HepG2 (cell line): ENCODE data around the gene MT1F. TPM values are rescaled to one million over a fixed set of nuclear protein-coding genes. Genes with fewer than 3 reads are reported as not detected.

Experiments used
- ATAC-seq: fragments of 200-7000 bp; cut with Tn5 transposase; 3 replicates; pipeline ENCODE4 v1.9.1; 2020; ENCODE audit warnings: mild to moderate bottlenecking, moderate library complexity
- BruUV-seq: library from RNA; stranded (reverse); fragments of 400-500 nt; replicated peaks from 2 replicates; lab custom pipeline; 2021; lab: Mats Ljungman, UMichigan
- CTCF ChIA-PET: fragments of 300-600 bp; formaldehyde crosslinking; extraction: SDS; loops from one replicate; lab custom pipeline; 2021; ENCODE audit warnings: low total read pairs, inconsistent platforms, low intra/inter-chr PET ratio; lab: Yijun Ruan, JAX
- POLR2A ChIA-PET: fragments of 350-600 bp; sonication (Branson Sonifier 250); formaldehyde crosslinking; loops from one replicate; lab custom pipeline; 2020; ENCODE audit warnings: antibody characterized with exemption, inconsistent platforms; lab: Yijun Ruan, JAX
- DNase-seq: peaks from one replicate; pipeline ENCODE4 v3.0.0-alpha.2; 2015; ENCODE audit warnings: low spot score
- FAIRE-seq: peaks from 3 replicates; lab custom pipeline; 2011; peaks lifted over from hg19 to GRCh38; lab: Jason Lieb, UNC
- H2AFZ ChIP-seq: one replicate; pipeline ENCODE4 v1.6.1; 2011; ENCODE audit warnings: low read length, inconsistent platforms
- H3K27ac ChIP-seq: fragments of 300-600 bp; 3 replicates; pipeline ENCODE4 v1.8.0; 2011; ENCODE audit warnings: mixed run types, mild to moderate bottlenecking, mixed read lengths, low read length, inconsistent platforms; ENCODE audit not compliant: insufficient read depth; ENCODE audit errors: extremely low read length
- H3K27me3 ChIP-seq, 2 experiments: fragments of 200-600 bp in 1 of 2; 2 replicates in 1 of 2; 3 replicates in 1 of 2; pipeline versions ENCODE4 v1.6.0 to v1.8.0; 2011; ENCODE audit warnings: low read length in 2 of 2, mild to moderate bottlenecking in 2 of 2, moderate library complexity in 2 of 2, inconsistent platforms in 1 of 2; ENCODE audit not compliant: insufficient read depth in 2 of 2, control insufficient read depth in 1 of 2
- H3K36me3 ChIP-seq, 2 experiments: fragments of 200-600 bp in 1 of 2; replicated peaks in 1 of 2; 2 replicates in 1 of 2; 3 replicates in 1 of 2; pipeline versions ENCODE4 v1.5.1 to v1.8.0; 2011; ENCODE audit warnings: low read length in 2 of 2, inconsistent platforms in 1 of 2; ENCODE audit not compliant: insufficient read depth in 2 of 2, control insufficient read depth in 1 of 2
- H3K4me1 ChIP-seq: 2 replicates; pipeline ENCODE4 v1.5.1; 2012; ENCODE audit warnings: low read length, inconsistent platforms; ENCODE audit not compliant: insufficient read depth
- H3K4me2 ChIP-seq: 2 replicates; pipeline ENCODE4 v1.6.0; 2011; ENCODE audit warnings: low read depth, low read length, inconsistent platforms
- H3K4me3 ChIP-seq, 3 experiments: fragments of 200-600 bp in 1 of 3; sonication (generic), shearing (Covaris generic) in 1 of 3; replicated peaks in 1 of 3; 2 replicates each; pipeline ENCODE4 v1.5.1; 2011 to 2016; ENCODE audit warnings: low read length in 3 of 3, inconsistent platforms in 2 of 3, low read depth in 2 of 3, mild to moderate bottlenecking in 2 of 3, control low read depth in 1 of 3, mixed read lengths in 1 of 3; ENCODE audit not compliant: insufficient read depth in 1 of 3
- H3K79me2 ChIP-seq: one replicate; pipeline ENCODE4 v1.6.1; 2011; ENCODE audit warnings: low read length, inconsistent platforms; ENCODE audit not compliant: insufficient read depth
- H3K9ac ChIP-seq: 2 replicates; pipeline ENCODE4 v1.6.0; 2011; ENCODE audit warnings: mild to moderate bottlenecking, low read depth, low read length, inconsistent platforms; ENCODE audit not compliant: insufficient read depth
- H3K9me3 ChIP-seq: 2 replicates; pipeline ENCODE4 v1.5.1; 2012; ENCODE audit warnings: mild to moderate bottlenecking, low read length
- H4K20me1 ChIP-seq: 2 replicates; pipeline ENCODE4 v1.6.0; 2011; ENCODE audit warnings: inconsistent platforms, mild to moderate bottlenecking, low read length, moderate library complexity; ENCODE audit not compliant: insufficient read depth
- ATF3 ChIP-seq: sonication (generic); formaldehyde crosslinking; IDR thresholded peaks from 2 replicates; pipeline ENCODE4 v1.4.0; 2020; ENCODE audit warnings: missing genetic modification reagents
- CREM ChIP-seq, 2 experiments: sonication (generic) in 1 of 2; formaldehyde crosslinking in 1 of 2; IDR thresholded peaks; 2 replicates each; pipeline versions ENCODE4 v1.4.0 to v1.6.1; 2016 to 2020; ENCODE audit warnings: antibody characterized with exemption in 1 of 2, mild to moderate bottlenecking in 1 of 2, missing genetic modification reagents in 1 of 2
- ETV6 ChIP-seq: sonication (generic); formaldehyde crosslinking; conservative IDR thresholded peaks from 2 replicates; pipeline ENCODE4 v1.4.0; 2020; ENCODE audit warnings: missing genetic modification reagents
- GATA4 ChIP-seq: sonication (generic); IDR thresholded peaks from 2 replicates; pipeline ENCODE4 v1.6.1; 2016; ENCODE audit warnings: antibody characterized with exemption, low read depth, borderline replicate concordance
- HBP1 ChIP-seq: IDR thresholded peaks from 2 replicates; pipeline ENCODE4 v1.6.1; 2016; ENCODE audit warnings: low read depth, control low read depth
- MYC ChIP-seq: sonication (generic); formaldehyde crosslinking; IDR thresholded peaks from 2 replicates; pipeline ENCODE4 v1.9.0; 2021; ENCODE audit warnings: missing genetic modification reagents, borderline replicate concordance
- PRDM15 ChIP-seq: sonication (generic); formaldehyde crosslinking; IDR thresholded peaks from 2 replicates; pipeline ENCODE4 v1.4.0; 2020; ENCODE audit warnings: missing genetic modification reagents
- ZNF180 ChIP-seq: sonication (generic); formaldehyde crosslinking; IDR thresholded peaks from 2 replicates; pipeline ENCODE4 v1.4.0; 2020; ENCODE audit warnings: low read depth, missing genetic modification reagents, borderline replicate concordance
- ZNF318 ChIP-seq: sonication (generic); formaldehyde crosslinking; IDR thresholded peaks from 2 replicates; pipeline ENCODE4 v1.4.0; 2020; ENCODE audit warnings: mild to moderate bottlenecking, missing genetic modification reagents
- ZNF562 ChIP-seq: sonication (generic); formaldehyde crosslinking; IDR thresholded peaks from 2 replicates; pipeline ENCODE4 v1.8.0; 2022; ENCODE audit warnings: missing genetic modification reagents, borderline replicate concordance
- WGBS: methylation state at CpG from one replicate; pipeline ENCODE4 v1.1.6; 2017; ENCODE audit warnings: low lambda C conversion rate; 5-methylcytosine and 5-hydroxymethylcytosine counted together
- in situ Hi-C: cut with HindIII; loops from 2 replicates; pipeline ENCODE4 v1.10.0; 2017; ENCODE audit warnings: low pct_unique_long_range_greater_than_20kb; ENCODE audit not compliant: extremely low pct_ligation_motif_present
- intact Hi-C: fragments of 100-400 bp; cut with micrococcal nuclease; formaldehyde crosslinking; loops from one replicate; pipeline ENCODE4 v1.10.0; 2022; ENCODE audit not compliant: unreplicated experiment
- polyA plus RNA-seq, 8 experiments: library from polyadenylated mRNA; depleted of rRNA in 3 of 8; stranded (reverse) in 7 of 8; unstranded in 1 of 8; fragments of >200 nt; fragmentation: Illumina TruSeq in 4 of 8; extraction: Trizol in 4 of 8; gene quantifications; 2 replicates each; pipeline versions ENCODE4 v1.2.1 to v1.2.3, GENCODE V29; 2011 to 2016; ENCODE audit warnings: low read depth in 4 of 8, missing spikeins in 1 of 8, mixed read lengths in 1 of 8; ENCODE audit not compliant: insufficient read depth in 1 of 8
- total RNA-seq, 5 experiments: library from RNA; depleted of rRNA; stranded (reverse); fragments of >200 nt; fragmentation: Illumina TruSeq; extraction: Trizol; gene quantifications; 2 replicates each; pipeline ENCODE4 v1.2.3, GENCODE V29; 2016; ENCODE audit warnings: low read depth in 1 of 5

The MT1F gene
- total and polyA plus RNA-seq, 2 of the 13 experiments (the other 11 are each of a cell fraction or from before 2014, with no cell fraction given): 1.9 to 169 TPM

GRCh38 chr16:56675685-56676210, 18.0 kb downstream of the MT1F start:
- peaks cover 0 to 30% of the 10 kb centered on the region in 2 experiments; a peak in 3 of 5 replicates for H3K27me3 ChIP-seq
- CTCF ChIA-PET: interaction anchor here (3.8 kb wide), 1 partner anchor 26 kb away, joined by 36 read pairs; no protein-coding TSS in a partner anchor
- 74% methylated on average over 27 of the region's 32 CpGs for WGBS
- no peak for DNase-seq
- no peaks in the 10 kb centered on the region for H3K9me3 ChIP-seq
- intact Hi-C loops (no loop called here), in situ Hi-C loops (no loop called here)
- H2AFZ ChIP-seq: no peak overlapping the region
- H3K4me1 ChIP-seq: peaks cover 10% of the 10 kb centered on the region
- no peak overlapping the region for H3K4me3 ChIP-seq
- FAIRE-seq: no peak
- H4K20me1 ChIP-seq: no peaks in the 10 kb centered on the region
- no peaks in the 10 kb centered on the region for H3K79me2 ChIP-seq
- POLR2A ChIA-PET: no interaction called here
- no peak for ATAC-seq
- no peak overlapping the region for H3K4me2 ChIP-seq
- no peak overlapping the region for H3K9ac ChIP-seq
- no TSS peak for BruUV-seq
- no peaks in the 10 kb centered on the region for H3K36me3 ChIP-seq
- H3K27ac ChIP-seq: no peak overlapping the region
- TF ChIP-seq CREM (IDR thresholded peaks at IDR 0.05): no peak
- TF ChIP-seq CREM (CRISPR knock-in tag; IDR thresholded peaks at IDR 0.05): no peak
- no peak for TF ChIP-seq ATF3
- TF ChIP-seq ZNF318 (CRISPR knock-in tag): no peak
- no peak for TF ChIP-seq ZNF180 (CRISPR knock-in tag)
- TF ChIP-seq HBP1: no peak
- TF ChIP-seq GATA4: no peak
- no peak for TF ChIP-seq MYC (CRISPR knock-in tag)
- no peak for TF ChIP-seq ZNF562 (CRISPR knock-in tag)
- TF ChIP-seq PRDM15 (CRISPR knock-in tag): no peak
- no peak for TF ChIP-seq ETV6 (CRISPR knock-in tag)
